ENCODE data around the gene KIF26B.

The KIF26B gene

GRCh38 chr1:245457562-245457961 lies 302.8 kb downstream of the KIF26B start:
- Histone ChIP-seq H3K4me1 (ENCODE audit: control insufficient read depth, insufficient read depth, low read length) (peaks cover 5% of the 10 kb centered on the region; the same call in 1 of the 2 replicates), H3K4me3 (ENCODE audit: low read depth, low read length) (no peak overlapping the region), H3K27me3 (ENCODE audit: control insufficient read depth, insufficient read depth, low read length) (no peaks in the 10 kb centered on the region), H3K36me3 (ENCODE audit: control insufficient read depth, insufficient read depth, low read length) (no peaks in the 10 kb centered on the region), H3K9me3 (ENCODE audit: control insufficient read depth, insufficient read depth, low read depth, low read length) (no peaks in the 10 kb centered on the region), H3K27ac (ENCODE audit: low read depth, low read length) (no peak overlapping the region), H3K9ac (ENCODE audit: low read length) (no peak overlapping the region)

- H3K9ac ChIP-seq (ENCODE audit: low read length): no peak overlapping the region
- no peak overlapping the region for H3K27ac ChIP-seq (ENCODE audit: low read depth, low read length)
- no peaks in the 10 kb centered on the region for H3K27me3 ChIP-seq (ENCODE audit: control insufficient read depth, insufficient read depth, low read length)
- no peaks in the 10 kb centered on the region for H3K36me3 ChIP-seq (ENCODE audit: control insufficient read depth, insufficient read depth, low read length)
- no peaks in the 10 kb centered on the region for H3K9me3 ChIP-seq (ENCODE audit: control insufficient read depth, insufficient read depth, low read depth, low read length)
- peaks cover 5% of the 10 kb centered on the region; the same call in 1 of the 2 replicates for H3K4me1 ChIP-seq (ENCODE audit: control insufficient read depth, insufficient read depth, low read length)
- H3K4me3 ChIP-seq (ENCODE audit: low read depth, low read length): no peak overlapping the region
Observed at GRCh38 chr1:245458234-245458633, 303.4 kb downstream of the KIF26B start.

- H3K27me3 ChIP-seq (ENCODE audit: control insufficient read depth, insufficient read depth, low read length): no peaks in the 10 kb centered on the region
- H3K36me3 ChIP-seq (ENCODE audit: control insufficient read depth, insufficient read depth, low read length): no peaks in the 10 kb centered on the region
- H3K4me3 ChIP-seq (ENCODE audit: low read depth, low read length): no peak overlapping the region
- H3K9me3 ChIP-seq (ENCODE audit: control insufficient read depth, insufficient read depth, low read depth, low read length): no peaks in the 10 kb centered on the region
- peaks cover 5% of the 10 kb centered on the region; the same call in 1 of the 2 replicates for H3K4me1 ChIP-seq (ENCODE audit: control insufficient read depth, insufficient read depth, low read length)
- no peak overlapping the region for H3K9ac ChIP-seq (ENCODE audit: low read length)
- no peak overlapping the region for H3K27ac ChIP-seq (ENCODE audit: low read depth, low read length)
Observed at GRCh38 chr1:245458761-245459174, 304.0 kb downstream of the KIF26B start.

GRCh38 chr1:245459621-245460020 lies 304.8 kb downstream of the KIF26B start:
- Histone ChIP-seq H3K4me1 (ENCODE audit: control insufficient read depth, insufficient read depth, low read length) (peaks cover 3% of the 10 kb centered on the region; the same call in 1 of the 2 replicates), H3K4me3 (ENCODE audit: low read depth, low read length) (no peak overlapping the region), H3K36me3 (ENCODE audit: control insufficient read depth, insufficient read depth, low read length) (no peaks in the 10 kb centered on the region), H3K27ac (ENCODE audit: low read depth, low read length) (no peak overlapping the region), H3K27me3 (ENCODE audit: control insufficient read depth, insufficient read depth, low read length) (no peaks in the 10 kb centered on the region), H3K9me3 (ENCODE audit: control insufficient read depth, insufficient read depth, low read depth, low read length) (no peaks in the 10 kb centered on the region), H3K9ac (ENCODE audit: low read length) (no peak overlapping the region)

GRCh38 chr1:245461681-245462080 lies 306.9 kb downstream of the KIF26B start:
- no peaks in the 10 kb centered on the region for H3K36me3 ChIP-seq (ENCODE audit: control insufficient read depth, insufficient read depth, low read length)
- no peak overlapping the region for H3K9ac ChIP-seq (ENCODE audit: low read length)
- peaks cover 8% of the 10 kb centered on the region; the same call in 1 of the 2 replicates for H3K4me1 ChIP-seq (ENCODE audit: control insufficient read depth, insufficient read depth, low read length)
- H3K27ac ChIP-seq (ENCODE audit: low read depth, low read length): no peak overlapping the region
- no peak overlapping the region for H3K4me3 ChIP-seq (ENCODE audit: low read depth, low read length)
- H3K27me3 ChIP-seq (ENCODE audit: control insufficient read depth, insufficient read depth, low read length): no peaks in the 10 kb centered on the region
- no peaks in the 10 kb centered on the region for H3K9me3 ChIP-seq (ENCODE audit: control insufficient read depth, insufficient read depth, low read depth, low read length)

GRCh38 chr1:245462161-245462560 lies 307.4 kb downstream of the KIF26B start:
- H3K27me3 ChIP-seq (ENCODE audit: control insufficient read depth, insufficient read depth, low read length): no peaks in the 10 kb centered on the region
- no peak overlapping the region for H3K27ac ChIP-seq (ENCODE audit: low read depth, low read length)
- H3K4me3 ChIP-seq (ENCODE audit: low read depth, low read length): no peak overlapping the region
- H3K36me3 ChIP-seq (ENCODE audit: control insufficient read depth, insufficient read depth, low read length): no peaks in the 10 kb centered on the region
- peaks cover 8% of the 10 kb centered on the region; the same call in 1 of the 2 replicates for H3K4me1 ChIP-seq (ENCODE audit: control insufficient read depth, insufficient read depth, low read length)
- no peaks in the 10 kb centered on the region for H3K9me3 ChIP-seq (ENCODE audit: control insufficient read depth, insufficient read depth, low read depth, low read length)
- no peak overlapping the region for H3K9ac ChIP-seq (ENCODE audit: low read length)

- H3K9me3 ChIP-seq (ENCODE audit: control insufficient read depth, insufficient read depth, low read depth, low read length): no peaks in the 10 kb centered on the region
- H3K4me3 ChIP-seq (ENCODE audit: low read depth, low read length): no peak overlapping the region
- no peak overlapping the region for H3K27ac ChIP-seq (ENCODE audit: low read depth, low read length)
- H3K4me1 ChIP-seq (ENCODE audit: control insufficient read depth, insufficient read depth, low read length): peaks cover 11% of the 10 kb centered on the region; the same call in 1 of the 2 replicates
- H3K27me3 ChIP-seq (ENCODE audit: control insufficient read depth, insufficient read depth, low read length): no peaks in the 10 kb centered on the region
- H3K9ac ChIP-seq (ENCODE audit: low read length): no peak overlapping the region
- no peaks in the 10 kb centered on the region for H3K36me3 ChIP-seq (ENCODE audit: control insufficient read depth, insufficient read depth, low read length)
Observed at GRCh38 chr1:245463392-245464165, 308.8 kb downstream of the KIF26B start.

- H3K27me3 ChIP-seq (ENCODE audit: control insufficient read depth, insufficient read depth, low read length): no peaks in the 10 kb centered on the region
- no peak overlapping the region for H3K9ac ChIP-seq (ENCODE audit: low read length)
- H3K9me3 ChIP-seq (ENCODE audit: control insufficient read depth, insufficient read depth, low read depth, low read length): no peaks in the 10 kb centered on the region
- H3K4me1 ChIP-seq (ENCODE audit: control insufficient read depth, insufficient read depth, low read length): peaks cover 11% of the 10 kb centered on the region; the same call in 1 of the 2 replicates
- no peak overlapping the region for H3K27ac ChIP-seq (ENCODE audit: low read depth, low read length)
- H3K36me3 ChIP-seq (ENCODE audit: control insufficient read depth, insufficient read depth, low read length): no peaks in the 10 kb centered on the region
- no peak overlapping the region for H3K4me3 ChIP-seq (ENCODE audit: low read depth, low read length)
Observed at GRCh38 chr1:245464290-245464689, 309.5 kb downstream of the KIF26B start.

- Histone ChIP-seq H3K9ac (ENCODE audit: low read length) (no peak overlapping the region), H3K4me1 (ENCODE audit: control insufficient read depth, insufficient read depth, low read length) (peaks cover 11% of the 10 kb centered on the region; the same call in 1 of the 2 replicates), H3K27me3 (ENCODE audit: control insufficient read depth, insufficient read depth, low read length) (no peaks in the 10 kb centered on the region), H3K4me3 (ENCODE audit: low read depth, low read length) (no peak overlapping the region), H3K27ac (ENCODE audit: low read depth, low read length) (no peak overlapping the region), H3K36me3 (ENCODE audit: control insufficient read depth, insufficient read depth, low read length) (no peaks in the 10 kb centered on the region), H3K9me3 (ENCODE audit: control insufficient read depth, insufficient read depth, low read depth, low read length) (no peaks in the 10 kb centered on the region)
Observed at GRCh38 chr1:245465666-245466065, 310.9 kb downstream of the KIF26B start.

GRCh38 chr1:245466261-245466660 lies 311.5 kb downstream of the KIF26B start:
- H3K9ac ChIP-seq (ENCODE audit: low read length): no peak overlapping the region
- H3K27me3 ChIP-seq (ENCODE audit: control insufficient read depth, insufficient read depth, low read length): no peaks in the 10 kb centered on the region
- no peak overlapping the region for H3K4me3 ChIP-seq (ENCODE audit: low read depth, low read length)
- no peak overlapping the region for H3K27ac ChIP-seq (ENCODE audit: low read depth, low read length)
- H3K36me3 ChIP-seq (ENCODE audit: control insufficient read depth, insufficient read depth, low read length): no peaks in the 10 kb centered on the region
- H3K4me1 ChIP-seq (ENCODE audit: control insufficient read depth, insufficient read depth, low read length): peaks cover 11% of the 10 kb centered on the region; the same call in 1 of the 2 replicates
- H3K9me3 ChIP-seq (ENCODE audit: control insufficient read depth, insufficient read depth, low read depth, low read length): no peaks in the 10 kb centered on the region

GRCh38 chr1:245467804-245468203 lies 313.0 kb downstream of the KIF26B start:
- H3K36me3 ChIP-seq (ENCODE audit: control insufficient read depth, insufficient read depth, low read length): no peaks in the 10 kb centered on the region
- H3K27me3 ChIP-seq (ENCODE audit: control insufficient read depth, insufficient read depth, low read length): no peaks in the 10 kb centered on the region
- no peak overlapping the region for H3K27ac ChIP-seq (ENCODE audit: low read depth, low read length)
- no peak overlapping the region for H3K9ac ChIP-seq (ENCODE audit: low read length)
- no peak overlapping the region for H3K4me3 ChIP-seq (ENCODE audit: low read depth, low read length)
- H3K4me1 ChIP-seq (ENCODE audit: control insufficient read depth, insufficient read depth, low read length): peaks cover 11% of the 10 kb centered on the region; the same call in 1 of the 2 replicates
- H3K9me3 ChIP-seq (ENCODE audit: control insufficient read depth, insufficient read depth, low read depth, low read length): no peaks in the 10 kb centered on the region

Data from HUES6 (cell line).